ENCODE measurements around the gene MED12L.
A peak's percentile ranks its signal among the peaks of the same experiment; 100 is the strongest.

The MED12L gene

GRCh38 chr3:151204530-151205402 lies 119.3 kb downstream of the MED12L start:
- no peak overlapping the region for H3K4me3 ChIP-seq (ENCODE audit: low read depth, low read length, poor library complexity, severe bottlenecking)
- no peaks in the 10 kb centered on the region for H3F3A ChIP-seq (ENCODE audit: insufficient read depth, low read length)
- H3K9ac ChIP-seq (ENCODE audit: low read length), result no peak overlapping the region
- no peak overlapping the region for H3K4me2 ChIP-seq (ENCODE audit: low read length)
- no peaks in the 10 kb centered on the region for H3K79me2 ChIP-seq (ENCODE audit: insufficient read depth, low read length)
- H2AFZ ChIP-seq (ENCODE audit: low read length), result no peak overlapping the region
- peaks cover 9% of the 10 kb centered on the region for H3K4me1 ChIP-seq (ENCODE audit: insufficient read depth, low read length, severe bottlenecking)
- H3K27me3 ChIP-seq (ENCODE audit: insufficient read depth, low read length), result no peaks in the 10 kb centered on the region
- H3K36me3 ChIP-seq (ENCODE audit: insufficient read depth, low read length), result no peaks in the 10 kb centered on the region
- no peaks in the 10 kb centered on the region for H3K9me3 ChIP-seq (ENCODE audit: low read length)
- H3K27ac ChIP-seq (ENCODE audit: low read depth, low read length, poor library complexity, severe bottlenecking), result peak overlapping the region; percentile 2
- H3K9me2 ChIP-seq (ENCODE audit: low read depth, low read length), result no peaks in the 10 kb centered on the region
- no peaks in the 10 kb centered on the region for H4K20me1 ChIP-seq (ENCODE audit: insufficient read depth, low read length)
- TF ChIP-seq CTCF (IDR thresholded peaks at IDR 0.05; ENCODE audit: low read length), result no peak
- TF ChIP-seq EZH2 (IDR thresholded peaks at IDR 0.05; ENCODE audit: borderline replicate concordance, low read length), result no peak

GRCh38 chr3:151205482-151205881 lies 120.0 kb downstream of the MED12L start:
- Histone ChIP-seq H3K9me3 (ENCODE audit: low read length) (no peaks in the 10 kb centered on the region), H3K27me3 (ENCODE audit: insufficient read depth, low read length) (no peaks in the 10 kb centered on the region), H3K4me3 (ENCODE audit: low read depth, low read length, poor library complexity, severe bottlenecking) (no peak overlapping the region), H3K36me3 (ENCODE audit: insufficient read depth, low read length) (no peaks in the 10 kb centered on the region), H3K4me2 (ENCODE audit: low read length) (no peak overlapping the region), H3K79me2 (ENCODE audit: insufficient read depth, low read length) (no peaks in the 10 kb centered on the region), H3K4me1 (ENCODE audit: insufficient read depth, low read length, severe bottlenecking) (peaks cover 11% of the 10 kb centered on the region), H3K27ac (ENCODE audit: low read depth, low read length, poor library complexity, severe bottlenecking) (no peak overlapping the region), H3F3A (ENCODE audit: insufficient read depth, low read length) (no peaks in the 10 kb centered on the region), H3K9me2 (ENCODE audit: low read depth, low read length) (no peaks in the 10 kb centered on the region), H3K9ac (ENCODE audit: low read length) (no peak overlapping the region), H4K20me1 (ENCODE audit: insufficient read depth, low read length) (no peaks in the 10 kb centered on the region), H2AFZ (ENCODE audit: low read length) (no peak overlapping the region)
- no peak for TF ChIP-seq EZH2 (IDR thresholded peaks at IDR 0.05; ENCODE audit: borderline replicate concordance, low read length)
- TF ChIP-seq CTCF (IDR thresholded peaks at IDR 0.05; ENCODE audit: low read length), result no peak

GRCh38 chr3:151206201-151206600 lies 120.7 kb downstream of the MED12L start:
- Histone ChIP-seq H4K20me1 (ENCODE audit: insufficient read depth, low read length) (no peaks in the 10 kb centered on the region), H3K9me3 (ENCODE audit: low read length) (no peaks in the 10 kb centered on the region), H3K4me1 (ENCODE audit: insufficient read depth, low read length, severe bottlenecking) (peaks cover 18% of the 10 kb centered on the region), H3K9me2 (ENCODE audit: low read depth, low read length) (no peaks in the 10 kb centered on the region), H3F3A (ENCODE audit: insufficient read depth, low read length) (no peaks in the 10 kb centered on the region), H3K27me3 (ENCODE audit: insufficient read depth, low read length) (no peaks in the 10 kb centered on the region), H3K4me3 (ENCODE audit: low read depth, low read length, poor library complexity, severe bottlenecking) (no peak overlapping the region), H2AFZ (ENCODE audit: low read length) (no peak overlapping the region), H3K27ac (ENCODE audit: low read depth, low read length, poor library complexity, severe bottlenecking) (no peak overlapping the region), H3K4me2 (ENCODE audit: low read length) (no peak overlapping the region), H3K9ac (ENCODE audit: low read length) (no peak overlapping the region), H3K79me2 (ENCODE audit: insufficient read depth, low read length) (no peaks in the 10 kb centered on the region), H3K36me3 (ENCODE audit: insufficient read depth, low read length) (no peaks in the 10 kb centered on the region)
- no peak for TF ChIP-seq EZH2 (IDR thresholded peaks at IDR 0.05; ENCODE audit: borderline replicate concordance, low read length)
- TF ChIP-seq CTCF (IDR thresholded peaks at IDR 0.05; ENCODE audit: low read length), result no peak
